ENCODE data around the gene RAD51B.
A peak's percentile ranks its signal among the peaks of the same experiment; 100 is the strongest.

RAD51B gene

GRCh38 chr14:68146818-68147217 is 327.2 kb downstream of the RAD51B start:
- peak; percentile 96 for DNase-seq (ENCODE audit: low read depth)

- no peak for DNase-seq (ENCODE audit: low read depth)
These were observed 327.7 kb downstream of the RAD51B start for GRCh38 chr14:68147303-68147702.

GRCh38 chr14:68148276-68148675 is 328.7 kb downstream of the RAD51B start:
- no peak for DNase-seq (ENCODE audit: low read depth)

GRCh38 chr14:68148763-68149162 is 329.2 kb downstream of the RAD51B start:
- DNase-seq (ENCODE audit: low read depth), result no peak

GRCh38 chr14:68153275-68153674 is 333.7 kb downstream of the RAD51B start:
- DNase-seq (ENCODE audit: low read depth), result no peak

GRCh38 chr14:68154275-68154674 is 334.7 kb downstream of the RAD51B start:
- DNase-seq (ENCODE audit: low read depth), result no peak

GRCh38 chr14:68157971-68158371 is 338.4 kb downstream of the RAD51B start:
- no peak for DNase-seq (ENCODE audit: low read depth)

- no peak for DNase-seq (ENCODE audit: low read depth)
These were observed 339.1 kb downstream of the RAD51B start for GRCh38 chr14:68158640-68159039.

GRCh38 chr14:68159701-68160633 is 340.4 kb downstream of the RAD51B start:
- no peak for DNase-seq (ENCODE audit: low read depth)

- no peak for DNase-seq (ENCODE audit: low read depth)
These were observed 341.4 kb downstream of the RAD51B start for GRCh38 chr14:68160779-68161546.

- DNase-seq (ENCODE audit: low read depth), result no peak
These were observed 343.3 kb downstream of the RAD51B start for GRCh38 chr14:68162887-68163286.

GRCh38 chr14:68164711-68165113 is 345.1 kb downstream of the RAD51B start:
- DNase-seq (ENCODE audit: low read depth), result no peak

GRCh38 chr14:68165274-68165843 is 345.8 kb downstream of the RAD51B start:
- no peak for DNase-seq (ENCODE audit: low read depth)

GRCh38 chr14:68166731-68167382 is 347.3 kb downstream of the RAD51B start:
- no peak for DNase-seq (ENCODE audit: low read depth)

- no peak for DNase-seq (ENCODE audit: low read depth)
These were observed 348.0 kb downstream of the RAD51B start for GRCh38 chr14:68167383-68168087.

GRCh38 chr14:68168460-68169109 is 349.0 kb downstream of the RAD51B start:
- no peak for DNase-seq (ENCODE audit: low read depth)

- no peak for DNase-seq (ENCODE audit: low read depth)
These were observed 352.6 kb downstream of the RAD51B start for GRCh38 chr14:68172216-68172615.

- DNase-seq (ENCODE audit: low read depth), result no peak
These were observed 353.0 kb downstream of the RAD51B start for GRCh38 chr14:68172627-68173026.

GRCh38 chr14:68173227-68173972 is 353.8 kb downstream of the RAD51B start:
- no peak for DNase-seq (ENCODE audit: low read depth)

- no peak for DNase-seq (ENCODE audit: low read depth)
These were observed 354.9 kb downstream of the RAD51B start for GRCh38 chr14:68174446-68174845.
